Natural killer cell (primary cell): ENCODE measurements around the gene H19. TPM values are rescaled to one million over a fixed set of nuclear protein-coding genes. Genes with fewer than 3 reads are reported as not detected.

Source experiments
- ATAC-seq, 3 donors: fragments of 150-1000 bp in 2 of 3; fragments of 200-7000 bp in 1 of 3; cut with Tn5 transposase; 1 replicate in 1 of 3; 2 replicates in 2 of 3; pipeline ENCODE4 v1.10.0; 2021; ENCODE audit warnings: mild to moderate bottlenecking in 2 of 3, moderate library complexity in 2 of 3
- DNase-seq, 2 donors: peaks; one replicate each; pipeline versions ENCODE4 v3.0.0 to v3.0.0-alpha.2; 2013 to 2021; ENCODE audit warnings: mixed read lengths in 1 of 2
- H3K27ac ChIP-seq: one replicate; pipeline ENCODE4 v1.5.1; 2013; ENCODE audit warnings: mild to moderate bottlenecking, low read length
- H3K27me3 ChIP-seq: one replicate; pipeline ENCODE4 v1.6.1; 2013; ENCODE audit warnings: low read length; ENCODE audit not compliant: control insufficient read depth, insufficient read depth
- H3K36me3 ChIP-seq: one replicate; pipeline ENCODE4 v1.6.1; 2013; ENCODE audit warnings: low read length; ENCODE audit not compliant: control insufficient read depth, insufficient read depth
- H3K4me1 ChIP-seq: one replicate; pipeline ENCODE4 v1.6.1; 2013; ENCODE audit warnings: low read length; ENCODE audit not compliant: control insufficient read depth, insufficient read depth
- H3K4me3 ChIP-seq: one replicate; pipeline ENCODE4 v1.5.1; 2013; ENCODE audit warnings: low read length
- H3K9me3 ChIP-seq: one replicate; pipeline ENCODE4 v1.6.1; 2013; ENCODE audit warnings: low read length; ENCODE audit not compliant: control insufficient read depth, insufficient read depth
- H3K27ac Mint-ChIP-seq, 2 donors: one replicate each; pipeline ENCODE4 v1.8.0; 2022; ENCODE audit warnings: mild to moderate bottlenecking in 2 of 2, mixed read lengths in 2 of 2, moderate library complexity in 1 of 2
- H3K27me3 Mint-ChIP-seq, 2 donors: one replicate each; pipeline ENCODE4 v1.8.0; 2022; ENCODE audit warnings: low read depth in 2 of 2, mixed read lengths in 2 of 2
- H3K36me3 Mint-ChIP-seq: one replicate; pipeline ENCODE4 v1.8.0; 2022; ENCODE audit warnings: mixed read lengths
- H3K4me1 Mint-ChIP-seq, 2 donors: one replicate each; pipeline ENCODE4 v1.8.0; 2022; ENCODE audit warnings: mixed read lengths in 2 of 2
- H3K4me3 Mint-ChIP-seq: one replicate; pipeline ENCODE4 v1.8.0; 2022; ENCODE audit warnings: mild to moderate bottlenecking, moderate library complexity, mixed read lengths
- H3K9me3 Mint-ChIP-seq, 2 donors: one replicate each; pipeline ENCODE4 v1.8.0; 2022; ENCODE audit warnings: mixed read lengths in 2 of 2
- CTCF ChIP-seq: fragments of 200-600 bp; IDR thresholded peaks from one replicate; pipeline ENCODE4 v1.8.0; 2022; ENCODE audit warnings: antibody characterized with exemption
- WGBS: methylation state at CpG from one replicate; pipeline ENCODE4 v1.1.7; 2013; ENCODE audit warnings: missing lambda C conversion rate; ENCODE audit not compliant: insufficient coverage; 5-methylcytosine and 5-hydroxymethylcytosine counted together
- intact Hi-C: fragments of 100-400 bp; cut with micrococcal nuclease; formaldehyde crosslinking; loops from one replicate; pipeline ENCODE4 v1.14.2; 2022
- total RNA-seq, 4 donors: library from RNA; stranded (reverse); fragments of 120-200 nt in 1 of 4; gene quantifications; one replicate each; pipeline versions ENCODE4 v1.2.3 to v1.2.4, GENCODE V29; 2013 to 2022

The H19 gene
- not detected for total RNA-seq
- total RNA-seq (2013), result 1.2 TPM

GRCh38 chr11:1997755-1998154 is at the start of gene H19:
Gene H19, minus strand, starts transcription at chr11:1997842.
- no peak for TF ChIP-seq CTCF
- H3K4me1 ChIP-seq, result no peaks in the 10 kb centered on the region
- H3K4me1 Mint-ChIP-seq, result no peaks in the 10 kb centered on the region
- no peak within 1 kb of the TSS for H3K4me3 Mint-ChIP-seq
- H3K27ac Mint-ChIP-seq, result no peak within 1 kb of the TSS
- H3K36me3 ChIP-seq, result no peaks in the 10 kb centered on the region
- no peaks in the 10 kb centered on the region for H3K9me3 ChIP-seq
- no peaks in the 10 kb centered on the region for H3K9me3 Mint-ChIP-seq
- intact Hi-C loops, result no loop called here
- no peaks in the 10 kb centered on the region for H3K27me3 ChIP-seq
- DNase-seq (no peak), ATAC-seq (no peak)
- no peaks in the 10 kb centered on the region for H3K27me3 Mint-ChIP-seq
- H3K36me3 Mint-ChIP-seq, result no peaks in the 10 kb centered on the region
- WGBS, result no CpG with 5 or more reads among the region's 14 CpGs
- H3K27ac ChIP-seq, result no peak within 1 kb of the TSS
- H3K4me3 ChIP-seq, result no peak within 1 kb of the TSS

GRCh38 chr11:2041963-2042362 is 44.3 kb upstream of the H19 start:
- no peak overlapping the region for H3K27ac Mint-ChIP-seq
- Histone ChIP-seq H3K9me3 (no peaks in the 10 kb centered on the region), H3K4me1 (no peaks in the 10 kb centered on the region), H3K27me3 (no peaks in the 10 kb centered on the region), H3K27ac (no peak overlapping the region), H3K4me3 (no peak overlapping the region), H3K36me3 (no peaks in the 10 kb centered on the region)
- no peaks in the 10 kb centered on the region for H3K27me3 Mint-ChIP-seq
- intact Hi-C loops, result no loop called here
- no peaks in the 10 kb centered on the region for H3K36me3 Mint-ChIP-seq
- TF ChIP-seq CTCF, result no peak
- ATAC-seq (no peak), DNase-seq (no peak)
- no peaks in the 10 kb centered on the region for H3K9me3 Mint-ChIP-seq
- WGBS, result 69% methylated on average over 2 of the region's 2 CpGs
- H3K4me1 Mint-ChIP-seq, result no peaks in the 10 kb centered on the region
- H3K4me3 Mint-ChIP-seq, result no peak overlapping the region

GRCh38 chr11:2041153-2041552 is 43.5 kb upstream of the H19 start:
- no peaks in the 10 kb centered on the region for H3K4me1 Mint-ChIP-seq
- WGBS, result no CpG with 5 or more reads among the region's 7 CpGs
- no peaks in the 10 kb centered on the region for H3K27me3 Mint-ChIP-seq
- H3K36me3 ChIP-seq, result no peaks in the 10 kb centered on the region
- H3K4me3 ChIP-seq, result no peak overlapping the region
- no peaks in the 10 kb centered on the region for H3K36me3 Mint-ChIP-seq
- no peaks in the 10 kb centered on the region for H3K4me1 ChIP-seq
- DNase-seq (no peak), ATAC-seq (no peak)
- H3K4me3 Mint-ChIP-seq, result no peak overlapping the region
- H3K9me3 Mint-ChIP-seq, result no peaks in the 10 kb centered on the region
- TF ChIP-seq CTCF, result no peak
- intact Hi-C loops, result no loop called here
- no peak overlapping the region for H3K27ac Mint-ChIP-seq
- no peaks in the 10 kb centered on the region for H3K9me3 ChIP-seq
- H3K27ac ChIP-seq, result no peak overlapping the region
- no peaks in the 10 kb centered on the region for H3K27me3 ChIP-seq

- Mint-ChIP-seq H3K36me3 (no peaks in the 10 kb centered on the region), H3K27ac (no peak overlapping the region), H3K9me3 (no peaks in the 10 kb centered on the region), H3K27me3 (no peaks in the 10 kb centered on the region), H3K4me1 (no peaks in the 10 kb centered on the region), H3K4me3 (no peak overlapping the region)
- Histone ChIP-seq H3K27ac (no peak overlapping the region), H3K4me3 (no peak overlapping the region), H3K4me1 (no peaks in the 10 kb centered on the region), H3K36me3 (no peaks in the 10 kb centered on the region), H3K9me3 (no peaks in the 10 kb centered on the region), H3K27me3 (no peaks in the 10 kb centered on the region)
- no peak for ATAC-seq
- TF ChIP-seq CTCF, result no peak
- intact Hi-C loops, result no loop called here
- WGBS, result no CpG with 5 or more reads among the region's 20 CpGs
- no peak for DNase-seq
Observed at GRCh38 chr11:2039198-2039759, 41.6 kb upstream of the H19 start.
